PC-9 (cell line): ENCODE results near the gene SLMAP. TPM values are rescaled to one million over a fixed set of nuclear protein-coding genes. Genes with fewer than 3 reads are reported as not detected.

Source experiments
- BruUV-seq: library from RNA; stranded (reverse); fragments of 400-500 nt; replicated peaks from 2 replicates; lab custom pipeline; 2021; lab: Mats Ljungman, UMichigan
- CTCF ChIA-PET: fragments of 300-600 bp; sonication (Branson Sonifier 250); formaldehyde crosslinking; loops from one replicate; lab custom pipeline; 2022; ENCODE audit warnings: antibody characterized with exemption; lab: Charles Lee
- POLR2A ChIA-PET: fragments of 300-600 bp; sonication (Branson Sonifier 250); formaldehyde crosslinking; loops from one replicate; lab custom pipeline; 2022; ENCODE audit warnings: antibody characterized with exemption; ENCODE audit not compliant: unreplicated experiment; lab: Charles Lee
- DNase-seq, 2 experiments: peaks; one replicate each; pipeline versions ENCODE4 v3.0.0 to v3.0.0-alpha.2; 2015 to 2022; ENCODE audit warnings: mixed read lengths in 1 of 2
- H2AFZ ChIP-seq: fragments of 200-600 bp; sonication (generic); 2 replicates; pipeline ENCODE4 v1.8.1; 2017; ENCODE audit warnings: antibody characterized with exemption
- H3F3A ChIP-seq: fragments of 200-600 bp; sonication (generic); 2 replicates; pipeline ENCODE4 v1.8.1; 2017; ENCODE audit warnings: antibody characterized with exemption, mild to moderate bottlenecking, low read depth; ENCODE audit not compliant: insufficient read depth
- H3K27ac ChIP-seq: fragments of 200-600 bp; sonication (generic); 2 replicates; pipeline ENCODE4 v1.6.1; 2016; ENCODE audit warnings: mixed run types
- H3K27me3 ChIP-seq: fragments of 200-600 bp; sonication (generic); 2 replicates; pipeline ENCODE4 v1.6.1; 2016; ENCODE audit warnings: low read depth, mixed run types; ENCODE audit not compliant: insufficient read depth
- H3K36me3 ChIP-seq: fragments of 200-600 bp; sonication (generic); 2 replicates; pipeline ENCODE4 v1.6.1; 2016; ENCODE audit warnings: low read depth, mixed run types
- H3K4me1 ChIP-seq: fragments of 200-600 bp; sonication (generic); replicated peaks from 2 replicates; pipeline ENCODE4 v1.6.1; 2016; ENCODE audit warnings: mixed run types; ENCODE audit not compliant: insufficient read depth
- H3K4me2 ChIP-seq: fragments of 200-600 bp; sonication (generic); 2 replicates; pipeline ENCODE4 v1.6.1; 2017; ENCODE audit warnings: mixed run types
- H3K4me3 ChIP-seq: fragments of 200-600 bp; sonication (generic); 2 replicates; pipeline ENCODE4 v1.6.1; 2016; ENCODE audit warnings: mixed run types
- H3K79me2 ChIP-seq: fragments of 200-600 bp; sonication (generic); 2 replicates; pipeline ENCODE4 v1.6.1; 2017; ENCODE audit warnings: low read depth, mixed run types
- H3K9me2 ChIP-seq: fragments of 200-600 bp; sonication (generic); 2 replicates; pipeline ENCODE4 v1.8.1; 2017; ENCODE audit warnings: mild to moderate bottlenecking; ENCODE audit not compliant: insufficient read depth
- H3K9me3 ChIP-seq: fragments of 200-600 bp; sonication (generic); 2 replicates; pipeline ENCODE4 v1.8.1; 2016; ENCODE audit warnings: low read depth; ENCODE audit not compliant: insufficient read depth
- H4K20me1 ChIP-seq: fragments of 200-600 bp; sonication (generic); 2 replicates; pipeline ENCODE4 v1.8.1; 2017; ENCODE audit not compliant: insufficient read depth
- CTCF ChIP-seq: fragments of 200-600 bp; sonication (generic); conservative IDR thresholded peaks from 2 replicates; pipeline ENCODE4 v1.6.1; 2017; ENCODE audit warnings: mixed run types, antibody characterized with exemption, mild to moderate bottlenecking, moderate library complexity
- EZH2 ChIP-seq: fragments of 200-600 bp; sonication (generic); IDR thresholded peaks from 2 replicates; pipeline ENCODE4 v1.8.0; 2017; ENCODE audit warnings: antibody characterized with exemption, low read depth
- intact Hi-C: fragments of 100-400 bp; cut with micrococcal nuclease; formaldehyde crosslinking; loops from one replicate; pipeline ENCODE4 v1.10.0; 2022; ENCODE audit not compliant: unreplicated experiment
- total RNA-seq: library from RNA; stranded (reverse); gene quantifications from 2 replicates; pipeline ENCODE4 v1.2.3, GENCODE V29; 2021

Gene SLMAP
- total RNA-seq, 1 experiment from 2014 or later, result 119 TPM

- no peak overlapping the region for H3K4me2 ChIP-seq
- H3K36me3 ChIP-seq, result no peaks in the 10 kb centered on the region; the same call in 1 of the 2 replicates
- ChIA-PET POLR2A (no interaction called here), CTCF (no interaction called here)
- no peaks in the 10 kb centered on the region for H3K27me3 ChIP-seq
- peaks cover 87% of the 10 kb centered on the region for H3K79me2 ChIP-seq
- no peaks in the 10 kb centered on the region for H3K9me3 ChIP-seq
- peaks cover 12% of the 10 kb centered on the region; the same call in 1 of the 2 replicates for H4K20me1 ChIP-seq
- H3K4me3 ChIP-seq, result no peak overlapping the region
- BruUV-seq, result no TSS peak
- no peak for DNase-seq
- TF ChIP-seq CTCF (no peak), EZH2 (no peak)
- H3F3A ChIP-seq, result peaks cover 23% of the 10 kb centered on the region; the same call in 1 of the 2 replicates
- H3K9me2 ChIP-seq, result no peaks in the 10 kb centered on the region
- H3K4me1 ChIP-seq, result peaks cover 23% of the 10 kb centered on the region
- H3K27ac ChIP-seq, result no peak overlapping the region
- H2AFZ ChIP-seq, result no peak overlapping the region
- intact Hi-C loops, result no loop called here
Measured at GRCh38 chr3:57822686-57823085, 66.6 kb downstream of the SLMAP start.

GRCh38 chr3:57825116-57825515, 69.0 kb downstream of the SLMAP start:
- H3K4me3 ChIP-seq, result no peak overlapping the region
- no peak for TF ChIP-seq CTCF
- no peak for TF ChIP-seq EZH2
- CTCF ChIA-PET, result interaction anchor here (0.6 to 1.5 kb wide), 2 partner anchors 11 to 67 kb away, joined by 3 to 13 read pairs; no protein-coding TSS in a partner anchor
- peaks cover 87% of the 10 kb centered on the region for H3K79me2 ChIP-seq
- POLR2A ChIA-PET, result no interaction called here
- no peaks in the 10 kb centered on the region for H3K27me3 ChIP-seq
- H3K4me1 ChIP-seq, result peaks cover 29% of the 10 kb centered on the region
- H3K27ac ChIP-seq, result no peak overlapping the region
- peaks cover 25% of the 10 kb centered on the region; the same call in 1 of the 2 replicates for H3F3A ChIP-seq
- intact Hi-C loops, result loop anchor here (5.0 kb wide), 2 partner anchors 53 to 68 kb away; partner anchors contain the start of gene SLMAP
- no peaks in the 10 kb centered on the region for H3K9me3 ChIP-seq
- BruUV-seq, result no TSS peak
- no peak overlapping the region for H2AFZ ChIP-seq
- H4K20me1 ChIP-seq, result peaks cover 18% of the 10 kb centered on the region
- no peaks in the 10 kb centered on the region; the same call in 1 of the 2 replicates for H3K36me3 ChIP-seq
- no peak overlapping the region for H3K4me2 ChIP-seq
- no peak for DNase-seq
- H3K9me2 ChIP-seq, result no peaks in the 10 kb centered on the region

- Histone ChIP-seq H3K4me3 (no peak overlapping the region), H3K9me2 (no peaks in the 10 kb centered on the region), H3K36me3 (peaks cover 7% of the 10 kb centered on the region), H3K9me3 (no peaks in the 10 kb centered on the region), H3K79me2 (peaks cover 88% of the 10 kb centered on the region), H2AFZ (no peak overlapping the region), H3F3A (peaks cover 20% of the 10 kb centered on the region; the same call in 1 of the 2 replicates), H4K20me1 (peaks cover 18% of the 10 kb centered on the region), H3K4me1 (peaks cover 29% of the 10 kb centered on the region), H3K4me2 (peak overlapping the region; percentile 53), H3K27me3 (no peaks in the 10 kb centered on the region), H3K27ac (peak overlapping the region; percentile 47)
- no TSS peak for BruUV-seq
- ChIA-PET CTCF (interaction anchor here (1.5 kb wide), 1 partner anchor 68 kb away, joined by 3 read pairs; no protein-coding TSS in a partner anchor), POLR2A (interaction anchor here (0.6 kb wide), 4 partner anchors 10 to 219 kb away, joined by 4 to 9 read pairs (median 4); no protein-coding TSS in a partner anchor)
- DNase-seq, result no peak
- no peak for TF ChIP-seq EZH2
- TF ChIP-seq CTCF, result no peak; the same call in 1 of the 2 replicates
- intact Hi-C loops, result loop anchor here (2.0 to 5.0 kb wide), 3 partner anchors 54 to 134 kb away; partner anchors contain the start of genes DENND6A and SLMAP
Measured at GRCh38 chr3:57826245-57826951, 70.3 kb downstream of the SLMAP start.
